Karpas-422 (cell line): ENCODE results near the gene NXPH1. TPM values are rescaled to one million over a fixed set of nuclear protein-coding genes. Genes with fewer than 3 reads are reported as not detected.

Experiments used
- DNase-seq: peaks from one replicate; pipeline ENCODE4 v3.0.0-alpha.2; 2015
- H2AFZ ChIP-seq: fragments of 200-600 bp; sonication (generic); 2 replicates; pipeline ENCODE4 v1.6.1; 2014; ENCODE audit warnings: antibody characterized with exemption, low read length, mixed read lengths
- H3K27ac ChIP-seq: fragments of 200-600 bp; sonication (generic); 2 replicates; pipeline ENCODE4 v1.5.1; 2014; ENCODE audit warnings: mild to moderate bottlenecking, low read length, moderate library complexity
- H3K27me3 ChIP-seq: fragments of 200-600 bp; sonication (generic); 2 replicates; pipeline ENCODE4 v1.6.1; 2014; ENCODE audit warnings: low read length, mixed read lengths
- H3K36me3 ChIP-seq: fragments of 200-600 bp; sonication (generic); 2 replicates; pipeline ENCODE4 v1.6.1; 2014; ENCODE audit warnings: low read length, mixed read lengths; ENCODE audit not compliant: insufficient read depth
- H3K4me1 ChIP-seq: fragments of 200-600 bp; sonication (generic); 2 replicates; pipeline ENCODE4 v1.6.1; 2014; ENCODE audit warnings: mild to moderate bottlenecking, low read length, mixed read lengths
- H3K4me2 ChIP-seq: fragments of 200-600 bp; sonication (generic); 2 replicates; pipeline ENCODE4 v1.6.1; 2014; ENCODE audit warnings: low read length, low read depth, mild to moderate bottlenecking; ENCODE audit not compliant: poor library complexity, severe bottlenecking
- H3K4me3 ChIP-seq: fragments of 200-600 bp; sonication (generic); 2 replicates; pipeline ENCODE4 v1.5.1; 2014; ENCODE audit warnings: mild to moderate bottlenecking, antibody characterized with exemption, low read length, mixed read lengths
- H3K79me2 ChIP-seq: fragments of 200-600 bp; sonication (generic); 2 replicates; pipeline ENCODE4 v1.6.1; 2014; ENCODE audit warnings: mild to moderate bottlenecking, low read length, mixed read lengths
- H3K9ac ChIP-seq: fragments of 200-600 bp; sonication (generic); 2 replicates; pipeline ENCODE4 v1.6.0; 2014; ENCODE audit warnings: low read length
- H3K9me2 ChIP-seq: fragments of 200-600 bp; sonication (generic), shearing (Covaris generic); replicated peaks from 2 replicates; pipeline ENCODE4 v1.6.0; 2014; ENCODE audit warnings: mild to moderate bottlenecking, low read length, moderate library complexity; ENCODE audit not compliant: insufficient read depth
- H3K9me3 ChIP-seq: fragments of 300-700, 200-600 bp; sonication (generic); 2 replicates; pipeline ENCODE4 v1.6.1; 2014; ENCODE audit warnings: low read length, mixed read lengths
- H4K20me1 ChIP-seq: fragments of 200-600 bp; sonication (generic); 2 replicates; pipeline ENCODE4 v1.6.1; 2014; ENCODE audit warnings: mild to moderate bottlenecking, antibody characterized with exemption, low read length, low read depth; ENCODE audit not compliant: insufficient read depth
- total RNA-seq: library from RNA; depleted of rRNA; stranded (reverse); fragments of >200 nt; shearing (Covaris generic); gene quantifications from 2 replicates; pipeline ENCODE4 v1.2.3, GENCODE V29; 2014; ENCODE audit warnings: low replicate concordance

Gene NXPH1
- total RNA-seq, 1 experiment from 2014 or later: not detected

- no peaks in the 10 kb centered on the region for H3K4me1 ChIP-seq
- H3K9me3 ChIP-seq: no peaks in the 10 kb centered on the region
- H3K79me2 ChIP-seq: no peaks in the 10 kb centered on the region
- DNase-seq: no peak
- no peaks in the 10 kb centered on the region for H3K9me2 ChIP-seq
- no peak overlapping the region for H2AFZ ChIP-seq
- no peak overlapping the region for H3K4me2 ChIP-seq
- no peaks in the 10 kb centered on the region for H3K27me3 ChIP-seq
- no peak overlapping the region for H3K27ac ChIP-seq
- H3K9ac ChIP-seq: no peak overlapping the region
- H4K20me1 ChIP-seq: no peaks in the 10 kb centered on the region
- H3K4me3 ChIP-seq: no peak overlapping the region
- no peaks in the 10 kb centered on the region for H3K36me3 ChIP-seq
These were observed 66.9 kb downstream of the NXPH1 start for GRCh38 chr7:8500286-8500685.

GRCh38 chr7:8507566-8507965 lies 74.2 kb downstream of the NXPH1 start:
- H3K4me2 ChIP-seq: no peak overlapping the region
- no peaks in the 10 kb centered on the region for H3K27me3 ChIP-seq
- no peaks in the 10 kb centered on the region for H3K9me3 ChIP-seq
- H3K36me3 ChIP-seq: no peaks in the 10 kb centered on the region
- H3K27ac ChIP-seq: no peak overlapping the region
- no peaks in the 10 kb centered on the region for H3K4me1 ChIP-seq
- H3K9me2 ChIP-seq: no peaks in the 10 kb centered on the region
- no peaks in the 10 kb centered on the region for H4K20me1 ChIP-seq
- no peak for DNase-seq
- H2AFZ ChIP-seq: no peak overlapping the region
- H3K4me3 ChIP-seq: no peak overlapping the region
- H3K9ac ChIP-seq: no peak overlapping the region
- H3K79me2 ChIP-seq: no peaks in the 10 kb centered on the region

GRCh38 chr7:8509621-8510020 lies 76.2 kb downstream of the NXPH1 start:
- no peaks in the 10 kb centered on the region for H3K9me2 ChIP-seq
- H3K9me3 ChIP-seq: no peaks in the 10 kb centered on the region
- no peak overlapping the region for H3K4me2 ChIP-seq

GRCh38 chr7:8511855-8512254 lies 78.4 kb downstream of the NXPH1 start:
- Histone ChIP-seq H3K27me3 (no peaks in the 10 kb centered on the region), H3K9ac (no peak overlapping the region), H3K27ac (no peak overlapping the region), H3K4me1 (no peaks in the 10 kb centered on the region), H3K4me2 (no peak overlapping the region), H2AFZ (no peak overlapping the region), H3K36me3 (no peaks in the 10 kb centered on the region), H4K20me1 (no peaks in the 10 kb centered on the region), H3K4me3 (no peak overlapping the region), H3K9me3 (no peaks in the 10 kb centered on the region), H3K79me2 (no peaks in the 10 kb centered on the region), H3K9me2 (no peaks in the 10 kb centered on the region)
- DNase-seq: no peak

More at GRCh38 chr7:8509621-8510020, 76.2 kb downstream of the NXPH1 start:
- Histone ChIP-seq H3K36me3 (no peaks in the 10 kb centered on the region), H2AFZ (no peak overlapping the region), H3K4me3 (no peak overlapping the region), H4K20me1 (no peaks in the 10 kb centered on the region), H3K27ac (no peak overlapping the region), H3K27me3 (no peaks in the 10 kb centered on the region), H3K9ac (no peak overlapping the region), H3K4me1 (no peaks in the 10 kb centered on the region), H3K79me2 (no peaks in the 10 kb centered on the region)
- DNase-seq: no peak

- Histone ChIP-seq H3K4me2 (no peak overlapping the region), H3K36me3 (no peaks in the 10 kb centered on the region), H4K20me1 (no peaks in the 10 kb centered on the region), H2AFZ (no peak overlapping the region), H3K9me2 (no peaks in the 10 kb centered on the region), H3K27ac (no peak overlapping the region), H3K9ac (no peak overlapping the region), H3K27me3 (no peaks in the 10 kb centered on the region), H3K79me2 (no peaks in the 10 kb centered on the region), H3K4me3 (no peak overlapping the region), H3K4me1 (no peaks in the 10 kb centered on the region), H3K9me3 (no peaks in the 10 kb centered on the region)
- DNase-seq: no peak
These were observed 81.5 kb downstream of the NXPH1 start for GRCh38 chr7:8514781-8515519.

GRCh38 chr7:8515640-8516185 lies 82.3 kb downstream of the NXPH1 start:
- no peaks in the 10 kb centered on the region for H3K79me2 ChIP-seq
- no peak for DNase-seq
- H3K4me1 ChIP-seq: no peaks in the 10 kb centered on the region
- H3K9me2 ChIP-seq: no peaks in the 10 kb centered on the region
- H3K27me3 ChIP-seq: no peaks in the 10 kb centered on the region
- H3K4me3 ChIP-seq: no peak overlapping the region
- H4K20me1 ChIP-seq: no peaks in the 10 kb centered on the region
- H3K4me2 ChIP-seq: no peak overlapping the region
- H3K9me3 ChIP-seq: no peaks in the 10 kb centered on the region
- no peak overlapping the region for H3K9ac ChIP-seq
- H3K36me3 ChIP-seq: no peaks in the 10 kb centered on the region
- no peak overlapping the region for H3K27ac ChIP-seq
- H2AFZ ChIP-seq: no peak overlapping the region

GRCh38 chr7:8516976-8517375 lies 83.6 kb downstream of the NXPH1 start:
- no peaks in the 10 kb centered on the region for H3K4me1 ChIP-seq
- no peak overlapping the region for H2AFZ ChIP-seq
- no peak overlapping the region for H3K4me3 ChIP-seq
- H3K79me2 ChIP-seq: no peaks in the 10 kb centered on the region
- no peaks in the 10 kb centered on the region for H3K36me3 ChIP-seq
- H4K20me1 ChIP-seq: no peaks in the 10 kb centered on the region
- no peak overlapping the region for H3K27ac ChIP-seq
- no peaks in the 10 kb centered on the region for H3K27me3 ChIP-seq
- no peaks in the 10 kb centered on the region for H3K9me2 ChIP-seq
- H3K9ac ChIP-seq: no peak overlapping the region
- H3K4me2 ChIP-seq: no peak overlapping the region
- no peaks in the 10 kb centered on the region for H3K9me3 ChIP-seq
- DNase-seq: no peak

- Histone ChIP-seq H4K20me1 (no peaks in the 10 kb centered on the region), H3K9me3 (no peaks in the 10 kb centered on the region), H3K9me2 (no peaks in the 10 kb centered on the region), H2AFZ (no peak overlapping the region), H3K4me3 (no peak overlapping the region), H3K4me2 (no peak overlapping the region), H3K27me3 (no peaks in the 10 kb centered on the region), H3K27ac (no peak overlapping the region), H3K9ac (no peak overlapping the region), H3K79me2 (no peaks in the 10 kb centered on the region), H3K4me1 (no peaks in the 10 kb centered on the region), H3K36me3 (no peaks in the 10 kb centered on the region)
- DNase-seq: no peak
These were observed 94.9 kb downstream of the NXPH1 start for GRCh38 chr7:8528311-8528710.
